GM19328 (cell line): ENCODE measurements around the gene TMEM47.

Source experiments
- ATAC-seq: cut with Tn5 transposase; IDR thresholded peaks from one replicate; pipeline ENCODE4 v1.9.1; 2021; ENCODE audit warnings: mild to moderate bottlenecking, moderate library complexity; ENCODE audit not compliant: unreplicated experiment

Gene TMEM47

GRCh38 chrX:34586346-34586911 lies 70.7 kb downstream of the TMEM47 start:
- no peak for ATAC-seq

- ATAC-seq, result no peak
Measured at GRCh38 chrX:34585561-34585960, 71.5 kb downstream of the TMEM47 start.

DNA sequence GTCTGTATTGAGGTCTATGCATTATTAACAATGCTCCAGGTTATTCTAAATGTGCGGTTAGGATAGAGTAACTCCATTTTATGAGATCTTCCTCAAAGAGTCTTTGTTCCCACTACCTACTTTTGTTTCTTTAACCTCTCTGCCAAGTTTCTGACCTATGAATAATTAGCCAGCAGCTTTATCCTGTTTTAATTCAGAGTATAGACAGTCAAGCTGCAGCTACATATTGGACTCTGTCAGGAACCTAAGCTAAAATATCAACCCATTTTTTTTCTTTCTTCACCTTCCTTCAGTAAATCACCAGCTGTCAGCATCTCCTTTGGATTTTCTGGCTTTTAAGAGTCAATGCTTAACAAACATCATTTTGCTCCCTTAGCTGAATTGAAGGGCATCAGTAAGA lies 72.3 kb downstream of the TMEM47 start:
- no peak for ATAC-seq

GRCh38 chrX:34580069-34580468 lies 77.0 kb downstream of the TMEM47 start:
- ATAC-seq, result no peak

DNA sequence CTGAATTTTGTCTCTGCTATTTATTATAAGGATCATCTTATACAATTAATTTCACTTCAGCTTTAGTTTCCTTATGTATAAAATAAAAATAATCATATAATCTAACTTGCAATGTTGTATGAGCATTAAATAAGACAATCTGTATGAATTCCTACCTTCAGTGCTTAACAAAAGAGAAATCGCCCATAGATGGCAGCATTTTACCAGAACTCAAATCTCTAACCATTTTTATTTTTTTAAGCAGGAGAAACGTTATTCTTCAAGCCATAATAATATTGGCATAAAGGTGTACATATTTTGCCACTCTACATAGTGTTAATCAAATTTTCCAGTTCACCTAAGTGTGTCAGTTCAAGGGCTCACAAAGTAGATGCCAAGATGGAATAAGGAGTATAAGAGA lies 78.8 kb downstream of the TMEM47 start:
- ATAC-seq, result no peak
